ENCODE results near the gene AVPR1B.
"Not testable (repeated sequence)": the region's sequence is repeated elsewhere in the genome, so short reads cannot be mapped to it uniquely, and the experiment has no call there.

Gene AVPR1B

GRCh38 chr1:206081856-206082255 lies 35.3 kb downstream of the AVPR1B start:
- no peak for DNase-seq (ENCODE audit: low read depth in 2 of 2)

- DNase-seq (ENCODE audit: low read depth in 2 of 2): no peak
These were observed 37.0 kb downstream of the AVPR1B start for GRCh38 chr1:206080026-206080820.

- DNase-seq (ENCODE audit: low read depth in 2 of 2): no peak
These were observed 38.1 kb downstream of the AVPR1B start for GRCh38 chr1:206079135-206079534.

DNA sequence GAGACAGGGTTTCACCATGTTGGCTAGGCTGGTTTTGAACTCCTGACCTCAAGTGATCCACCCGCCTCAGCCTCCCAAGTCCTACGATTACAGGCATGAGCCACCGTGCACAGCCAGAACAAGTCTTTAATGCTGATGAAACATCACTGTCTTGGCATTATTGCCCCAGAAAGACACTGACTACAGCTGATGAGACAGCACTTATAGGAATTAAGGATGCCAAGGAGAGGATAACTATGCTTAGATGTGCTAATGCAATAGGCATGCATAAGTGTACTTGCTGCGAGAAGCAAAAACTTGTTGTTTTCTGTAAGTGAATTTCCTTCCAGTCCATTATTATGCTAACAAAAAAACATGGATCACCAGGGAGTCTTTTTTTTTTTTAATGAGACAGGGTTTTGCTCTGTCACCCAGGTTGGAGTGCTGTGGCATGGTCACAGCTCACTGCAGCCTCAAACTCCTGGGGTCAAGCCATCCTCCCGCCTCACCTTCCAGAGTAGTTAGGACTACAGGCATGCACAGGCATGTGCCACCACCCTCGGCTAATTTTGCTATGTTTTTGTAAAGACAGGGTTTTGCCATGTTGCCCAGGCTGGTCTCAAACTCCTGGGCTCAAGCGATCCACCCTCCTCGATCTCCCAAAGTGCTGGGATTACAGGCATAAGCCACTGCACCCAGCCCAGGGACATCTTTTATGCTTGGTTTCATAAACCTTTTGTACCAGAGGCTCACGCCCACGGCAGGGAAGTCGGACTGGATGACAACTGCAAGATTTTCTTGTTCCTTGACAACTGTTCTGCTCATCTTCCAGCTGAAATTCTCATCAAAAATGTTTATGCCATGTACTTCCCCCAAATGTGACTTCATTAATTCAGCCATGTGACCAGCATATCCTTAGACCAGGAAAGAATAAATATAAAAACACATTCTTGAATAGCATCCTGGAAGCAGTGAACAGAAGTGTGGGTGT lies 41.1 kb downstream of the AVPR1B start:
- DNase-seq (ENCODE audit: low read depth in 2 of 2): no peak

GRCh38 chr1:206074839-206075238 lies 42.3 kb downstream of the AVPR1B start:
- DNase-seq (ENCODE audit: low read depth in 2 of 2): no peak

GRCh38 chr1:206070627-206071304 lies 46.4 kb downstream of the AVPR1B start:
- DNase-seq (ENCODE audit: low read depth in 2 of 2): no peak

- no peak for DNase-seq (ENCODE audit: low read depth in 2 of 2)
These were observed 48.9 kb downstream of the AVPR1B start for GRCh38 chr1:206068314-206068713.

DNA sequence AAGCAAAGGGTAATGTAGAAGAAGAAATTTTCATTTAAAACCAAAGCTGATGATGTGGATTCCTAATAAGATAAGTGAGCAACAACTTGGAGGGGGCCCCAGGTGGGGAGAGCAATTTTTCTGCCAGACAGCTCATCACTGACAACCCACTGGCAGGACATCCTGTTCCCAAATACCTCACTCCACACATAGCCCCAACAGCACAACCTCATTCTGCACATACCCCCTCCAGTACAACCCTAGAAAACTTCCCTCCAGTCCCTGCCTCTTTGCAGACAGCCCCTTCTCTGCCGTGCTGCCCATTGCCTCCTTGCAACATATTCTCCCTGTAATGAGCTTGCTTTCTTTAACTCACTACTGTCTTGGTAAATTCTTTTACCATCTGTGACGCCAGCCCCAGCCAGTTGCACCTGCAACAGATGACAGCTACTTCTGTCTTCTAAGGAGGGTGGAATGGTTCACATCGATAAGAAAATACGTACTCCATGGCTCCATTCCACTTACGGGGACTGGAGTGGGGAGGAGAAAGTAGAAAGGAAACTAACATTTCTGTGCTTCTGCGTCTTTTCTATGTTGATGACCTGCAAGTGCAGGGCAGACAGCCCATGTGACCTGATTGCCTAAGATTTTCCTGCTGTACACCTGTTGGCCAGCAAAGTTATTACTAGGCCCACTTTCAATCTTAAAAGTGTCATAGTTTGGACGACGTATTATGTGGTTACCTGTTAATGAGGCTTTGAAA lies 49.5 kb downstream of the AVPR1B start:
- no peak for DNase-seq (ENCODE audit: low read depth in 2 of 2)

DNA sequence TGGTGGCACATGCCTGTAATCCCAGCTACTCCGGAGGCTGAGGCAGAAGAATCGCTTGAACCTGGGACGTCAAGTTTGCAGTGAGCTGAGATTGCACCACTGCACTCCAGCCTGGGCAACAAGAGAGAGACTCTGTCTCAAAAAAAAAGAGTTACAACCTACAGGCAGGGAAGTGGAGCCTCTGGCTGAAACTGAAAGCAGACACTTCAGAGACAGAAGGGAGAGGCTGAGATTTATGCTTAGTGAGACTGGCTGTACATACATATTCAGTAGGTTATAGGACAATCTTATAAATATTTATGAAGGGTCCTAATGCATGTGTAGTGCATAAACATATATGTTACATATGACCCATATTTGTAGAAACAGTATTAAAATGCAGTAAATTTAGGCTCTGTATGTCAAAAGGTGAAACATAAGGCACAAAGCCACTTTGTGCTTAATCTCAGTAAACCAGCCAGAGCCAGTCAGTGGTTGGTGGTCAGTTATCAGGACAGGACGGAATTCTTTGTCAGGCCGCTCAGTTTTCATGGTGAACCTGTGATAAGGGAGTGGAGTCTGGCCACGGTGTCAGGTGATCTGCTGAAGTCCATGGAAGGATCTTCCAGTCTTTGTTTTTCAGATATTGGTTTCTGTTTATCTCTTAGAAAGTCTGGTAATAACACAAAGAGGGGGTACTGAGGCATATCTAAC lies 50.6 kb downstream of the AVPR1B start:
- no peak for DNase-seq (ENCODE audit: low read depth in 2 of 2)

GRCh38 chr1:206065547-206066145 lies 51.5 kb downstream of the AVPR1B start:
- no peak for DNase-seq (ENCODE audit: low read depth in 2 of 2)

GRCh38 chr1:206064501-206064900 lies 52.7 kb downstream of the AVPR1B start:
- not testable (repeated sequence) for DNase-seq (ENCODE audit: low read depth in 2 of 2)

- not testable (repeated sequence) for DNase-seq (ENCODE audit: low read depth in 2 of 2)
These were observed 53.2 kb downstream of the AVPR1B start for GRCh38 chr1:206064001-206064400.

DNA sequence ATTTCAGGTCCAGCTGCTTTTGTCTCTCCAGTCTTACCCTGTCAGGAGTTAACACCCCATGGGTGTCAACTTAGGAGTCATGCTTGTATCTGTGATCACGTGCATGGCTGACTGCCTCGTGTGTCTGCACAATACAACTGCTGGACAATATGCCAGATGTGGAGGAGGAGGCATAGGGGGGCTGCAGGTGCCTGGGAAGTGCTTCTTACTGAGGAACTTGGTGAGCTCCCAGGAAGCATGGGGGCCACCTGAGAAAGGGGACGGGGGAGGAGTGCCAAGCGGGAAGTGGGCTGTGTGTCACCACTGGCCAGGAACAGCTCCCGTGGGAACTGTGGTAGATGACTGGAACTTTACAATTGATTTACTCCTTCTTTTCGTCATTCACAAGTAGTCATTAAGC lies 54.7 kb downstream of the AVPR1B start:
- DNase-seq (ENCODE audit: low read depth in 2 of 2): no peak

- DNase-seq (ENCODE audit: low read depth in 2 of 2): no peak
These were observed 56.3 kb downstream of the AVPR1B start for GRCh38 chr1:206060844-206061243.
